ENCODE measurements around the gene LOXL1.

LOXL1 gene, protein sequence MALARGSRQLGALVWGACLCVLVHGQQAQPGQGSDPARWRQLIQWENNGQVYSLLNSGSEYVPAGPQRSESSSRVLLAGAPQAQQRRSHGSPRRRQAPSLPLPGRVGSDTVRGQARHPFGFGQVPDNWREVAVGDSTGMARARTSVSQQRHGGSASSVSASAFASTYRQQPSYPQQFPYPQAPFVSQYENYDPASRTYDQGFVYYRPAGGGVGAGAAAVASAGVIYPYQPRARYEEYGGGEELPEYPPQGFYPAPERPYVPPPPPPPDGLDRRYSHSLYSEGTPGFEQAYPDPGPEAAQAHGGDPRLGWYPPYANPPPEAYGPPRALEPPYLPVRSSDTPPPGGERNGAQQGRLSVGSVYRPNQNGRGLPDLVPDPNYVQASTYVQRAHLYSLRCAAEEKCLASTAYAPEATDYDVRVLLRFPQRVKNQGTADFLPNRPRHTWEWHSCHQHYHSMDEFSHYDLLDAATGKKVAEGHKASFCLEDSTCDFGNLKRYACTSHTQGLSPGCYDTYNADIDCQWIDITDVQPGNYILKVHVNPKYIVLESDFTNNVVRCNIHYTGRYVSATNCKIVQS

DNA sequence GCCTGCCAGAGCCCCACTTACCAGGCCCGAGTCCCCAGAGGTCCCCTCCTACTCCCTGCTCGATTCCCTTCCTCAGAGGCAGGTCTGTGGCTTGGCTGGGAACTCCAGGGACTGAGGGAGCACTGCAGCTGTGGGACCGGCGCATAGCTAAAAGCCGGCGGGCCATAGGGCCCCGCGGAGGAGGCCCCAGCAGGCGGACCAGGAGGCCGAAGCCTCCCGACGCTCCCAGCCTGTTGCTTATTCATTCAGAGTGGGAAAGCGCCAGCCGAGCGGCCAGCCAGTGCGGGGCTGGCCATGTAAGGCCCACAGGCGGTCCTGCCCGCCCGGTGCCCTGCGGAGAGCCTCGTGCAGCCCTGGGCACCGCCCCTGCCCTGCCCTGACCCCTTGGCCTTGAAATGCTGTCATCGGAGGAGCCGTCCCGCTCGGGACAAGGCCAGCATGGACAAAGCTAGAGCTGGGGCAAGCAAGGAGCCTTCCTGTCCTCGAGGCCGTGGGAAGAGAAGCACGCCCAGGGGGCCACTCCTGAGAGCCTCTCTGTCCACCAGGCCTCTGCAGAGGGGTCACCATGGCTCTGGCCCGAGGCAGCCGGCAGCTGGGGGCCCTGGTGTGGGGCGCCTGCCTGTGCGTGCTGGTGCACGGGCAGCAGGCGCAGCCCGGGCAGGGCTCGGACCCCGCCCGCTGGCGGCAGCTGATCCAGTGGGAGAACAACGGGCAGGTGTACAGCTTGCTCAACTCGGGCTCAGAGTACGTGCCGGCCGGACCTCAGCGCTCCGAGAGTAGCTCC lies at the start of gene LOXL1:
TSS of gene LOXL1 (plus strand) at position 244 of the 784 bp plus-strand sequence. CDS start at position 566, 322 bp downstream.
- DNase-seq (ENCODE audit: low spot score) = peak; percentile 63

DNA sequence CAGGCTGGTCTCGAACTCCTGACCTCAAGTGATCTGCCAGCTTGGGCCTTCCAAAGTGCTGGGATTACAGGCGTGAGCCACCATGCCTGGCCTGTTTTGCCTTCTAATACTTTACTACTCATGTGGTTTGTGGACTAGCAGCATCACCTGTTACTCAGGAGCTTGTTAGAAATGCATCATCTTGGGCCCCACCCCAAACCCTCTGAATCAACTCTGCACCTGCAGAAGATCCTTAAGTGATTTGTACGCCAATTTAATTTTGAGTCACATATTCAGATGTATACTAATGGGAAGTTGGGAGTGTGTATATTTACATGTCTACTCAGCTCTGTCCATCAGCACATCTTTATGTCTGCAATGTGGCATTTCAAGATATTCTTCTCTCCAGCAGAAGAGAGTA lies 46.8 kb upstream of the LOXL1 start:
- no peak for DNase-seq (ENCODE audit: low spot score)

DNA sequence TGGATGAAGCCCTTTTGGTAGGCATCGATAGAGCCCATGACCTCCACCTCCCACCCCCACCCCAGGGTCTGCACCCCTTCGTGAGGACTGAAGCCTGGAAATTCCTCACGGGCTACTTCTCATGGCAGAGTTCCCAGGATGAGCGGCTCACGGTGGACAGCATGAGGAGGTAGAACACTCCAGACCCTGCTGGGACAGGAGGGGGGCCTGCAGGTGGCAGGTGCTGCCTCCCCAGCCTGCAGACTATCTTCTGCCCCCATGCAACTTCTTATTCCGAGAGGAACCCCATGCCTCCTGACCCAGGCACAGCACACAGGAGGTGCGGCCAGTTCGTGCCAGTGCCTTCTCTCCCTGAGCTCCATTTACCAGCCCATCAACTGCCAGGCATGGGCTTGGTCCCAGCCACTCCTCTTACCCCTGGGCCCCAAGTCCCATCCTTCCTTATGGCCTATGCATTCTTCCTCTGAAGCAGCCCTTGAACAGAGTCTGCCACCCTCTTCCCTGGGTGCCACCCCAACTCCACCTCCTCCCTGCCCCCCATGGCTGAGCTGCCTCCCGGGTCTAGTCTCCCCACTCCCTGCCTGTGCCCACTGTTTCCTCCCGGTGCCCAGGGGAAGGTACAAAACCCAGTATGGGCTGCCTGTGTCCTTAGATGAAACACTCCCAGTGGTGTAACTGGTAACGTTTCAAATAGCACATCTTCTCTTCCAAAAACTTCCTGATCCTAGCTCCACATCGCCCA lies 44.5 kb upstream of the LOXL1 start:
- no peak for DNase-seq (ENCODE audit: low spot score)

DNA sequence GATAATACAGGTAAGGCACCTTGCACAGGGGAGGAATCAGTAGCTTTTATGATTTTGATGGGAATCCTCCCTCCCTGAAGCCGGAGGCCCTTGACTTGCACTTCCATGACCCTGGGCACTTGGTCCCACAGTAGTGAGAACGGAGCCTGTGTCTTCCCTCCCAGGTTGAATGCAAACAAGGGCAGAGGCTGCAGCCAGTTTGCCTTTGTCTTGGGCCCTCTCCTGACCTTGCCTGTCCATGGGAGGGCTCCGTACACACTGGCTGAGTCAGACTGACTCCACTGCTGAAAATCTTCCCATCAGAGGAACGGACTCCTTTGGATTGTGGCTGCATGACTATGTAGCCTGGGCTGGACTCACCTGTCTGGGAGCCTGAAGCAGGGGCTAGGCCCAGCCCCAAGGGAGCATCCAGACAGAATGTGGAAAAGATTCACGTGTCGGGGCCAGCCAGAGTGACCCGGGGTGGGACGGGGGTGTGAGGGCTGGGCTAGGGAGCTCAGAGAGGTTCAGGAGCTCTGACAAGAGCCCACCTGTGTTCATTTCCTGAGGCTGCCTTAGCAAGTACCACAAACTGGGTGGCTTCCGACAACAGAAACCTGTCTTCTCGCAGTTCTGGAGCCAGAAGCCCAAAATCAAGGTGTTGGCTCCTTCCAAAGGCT lies 43.4 kb upstream of the LOXL1 start:
- no peak for DNase-seq (ENCODE audit: low spot score)

DNA sequence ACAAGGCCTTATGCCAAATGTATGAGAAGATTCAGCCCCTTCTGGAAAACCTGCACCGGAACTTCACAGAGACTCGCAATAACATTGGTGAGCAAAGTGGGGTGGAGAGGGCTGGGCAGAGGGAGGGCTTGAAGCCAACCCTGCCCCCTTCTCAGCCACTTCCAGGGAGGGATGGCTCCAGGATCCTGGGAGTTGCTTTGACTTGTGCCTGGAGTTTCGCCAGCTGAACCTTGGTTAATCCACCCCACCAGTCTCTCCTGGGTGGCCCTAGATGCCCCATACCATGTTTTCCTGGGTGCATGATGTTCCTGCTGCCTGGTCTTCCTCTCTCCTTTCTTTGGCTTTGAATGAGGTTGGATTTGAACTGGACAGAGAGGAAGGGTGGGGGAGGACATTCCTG lies 42.1 kb upstream of the LOXL1 start:
- no peak for DNase-seq (ENCODE audit: low spot score)

DNA sequence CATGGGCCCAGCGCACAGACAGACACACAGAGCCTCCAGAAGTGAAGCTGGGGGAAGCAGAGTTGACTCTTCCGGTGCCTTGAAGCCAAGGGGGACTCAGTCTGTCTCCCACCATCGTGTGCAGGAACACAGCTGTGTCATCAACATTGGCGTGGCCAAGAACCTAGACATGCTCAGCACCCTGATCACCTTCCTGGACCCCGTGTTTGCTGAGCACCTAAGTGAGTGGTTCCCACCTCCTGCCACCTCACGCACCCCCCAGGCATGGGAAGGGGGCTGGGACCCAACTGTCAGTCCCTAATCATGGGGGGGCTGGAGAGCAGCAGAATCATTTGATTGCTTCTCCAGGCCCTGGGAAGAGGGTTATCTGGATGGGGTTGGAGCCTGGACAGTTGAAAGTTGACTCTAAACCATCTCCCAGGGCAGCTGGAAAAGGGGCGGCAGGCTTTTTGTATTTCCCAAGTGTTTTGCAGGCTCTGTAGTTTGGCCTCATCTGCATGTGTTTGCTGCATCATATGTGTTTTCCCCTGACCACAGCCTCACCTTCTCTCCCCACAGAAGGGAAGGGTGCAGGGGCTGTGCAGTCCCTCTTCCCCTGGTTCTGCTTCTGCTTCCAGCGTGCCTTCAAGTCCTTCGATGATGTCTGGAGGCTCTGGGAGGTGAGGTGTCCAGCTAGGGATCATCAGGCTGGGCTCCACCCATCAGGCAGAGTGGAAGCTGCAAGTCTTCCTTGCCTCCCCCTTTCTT lies 40.1 kb upstream of the LOXL1 start:
- DNase-seq (ENCODE audit: low spot score) = no peak

DNA sequence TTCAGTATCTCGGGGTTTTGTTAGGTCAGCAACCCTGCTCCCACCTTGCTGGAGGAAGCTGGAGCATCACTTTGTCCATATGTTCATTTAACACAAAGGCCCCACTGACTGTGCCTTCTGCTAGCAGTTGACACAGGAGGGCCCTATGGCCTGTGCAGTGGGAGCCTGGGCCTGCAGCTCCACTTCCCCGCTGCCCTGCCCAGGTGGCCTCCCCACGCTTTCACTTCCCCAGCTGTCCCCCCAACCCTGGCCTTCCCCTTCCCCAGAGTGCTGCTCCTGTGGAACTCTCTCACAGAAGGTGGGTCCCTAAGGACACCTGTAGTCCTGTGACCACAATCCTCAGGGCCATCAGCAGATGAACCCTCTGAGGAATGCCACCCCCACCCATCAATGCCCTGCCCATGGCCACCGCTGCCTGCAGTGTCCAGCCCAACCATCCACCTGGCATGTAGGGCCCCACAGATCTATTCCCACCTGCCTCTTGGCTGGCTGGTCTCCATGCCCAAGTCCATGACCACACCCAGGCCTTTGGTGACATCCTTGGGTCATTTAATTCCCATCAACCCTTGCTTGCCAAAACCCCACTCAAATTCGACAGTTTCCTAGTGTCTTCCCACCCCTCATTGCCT lies 39.4 kb upstream of the LOXL1 start:
- DNase-seq (ENCODE audit: low spot score) = no peak

DNA sequence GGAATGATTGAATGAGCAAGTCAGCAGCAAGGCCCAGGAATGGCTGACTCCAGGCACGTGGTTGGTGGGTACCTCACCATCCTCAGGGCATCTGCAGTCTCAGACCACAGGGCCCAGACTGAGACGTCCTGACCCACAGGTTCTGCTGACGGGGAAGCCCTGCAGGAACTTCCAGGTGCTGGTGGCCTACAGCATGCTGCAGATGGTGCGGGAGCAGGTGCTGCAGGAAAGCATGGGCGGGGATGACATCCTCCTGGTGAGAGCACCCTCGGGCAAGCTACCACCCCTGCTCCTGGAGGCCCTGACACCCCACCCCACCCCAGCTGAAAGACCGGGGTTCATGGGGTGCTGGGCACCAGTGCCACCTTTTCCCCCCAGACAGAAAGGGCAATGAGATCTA lies 38.8 kb upstream of the LOXL1 start:
- no peak for DNase-seq (ENCODE audit: low spot score)

DNA sequence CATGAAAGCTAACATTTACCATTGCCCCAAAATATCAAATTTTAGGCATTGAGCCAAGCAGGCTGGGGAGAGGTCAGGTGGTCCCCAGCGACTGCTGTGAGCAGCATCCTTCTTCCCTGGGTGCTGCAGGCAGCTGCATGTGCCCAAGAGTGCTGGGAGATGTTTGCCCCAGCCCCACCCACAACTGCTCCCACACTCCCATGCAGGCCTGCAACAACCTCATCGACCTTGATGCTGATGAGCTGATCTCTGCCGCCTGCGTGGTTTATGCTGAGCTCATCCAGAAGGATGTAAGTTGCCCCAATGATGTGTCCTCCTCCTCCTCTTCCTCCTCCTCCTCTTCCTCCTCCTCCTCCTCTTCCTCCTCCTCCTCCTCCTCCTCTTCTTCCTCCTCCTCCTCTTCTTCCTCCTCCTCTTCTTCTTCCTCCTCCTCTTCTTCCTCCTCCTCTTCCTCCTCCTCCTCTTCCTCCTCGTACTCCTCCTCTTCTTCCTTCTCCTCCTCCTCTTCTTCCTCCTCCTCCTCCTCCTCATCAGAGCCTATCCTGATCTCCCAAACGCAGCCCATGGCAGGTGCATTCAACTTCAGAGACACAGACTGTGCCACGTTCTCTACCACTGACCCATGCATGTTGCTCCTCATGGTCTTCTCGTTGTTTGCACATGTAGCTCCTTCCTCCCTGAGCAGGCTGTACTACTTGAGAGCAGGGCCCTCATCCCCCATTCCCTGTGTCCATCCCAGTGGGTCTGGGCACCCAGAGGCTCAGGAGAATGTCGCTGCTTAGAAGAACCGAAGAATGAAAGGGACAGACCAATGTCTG lies 37.8 kb upstream of the LOXL1 start:
- no peak for DNase-seq (ENCODE audit: low spot score)

DNA sequence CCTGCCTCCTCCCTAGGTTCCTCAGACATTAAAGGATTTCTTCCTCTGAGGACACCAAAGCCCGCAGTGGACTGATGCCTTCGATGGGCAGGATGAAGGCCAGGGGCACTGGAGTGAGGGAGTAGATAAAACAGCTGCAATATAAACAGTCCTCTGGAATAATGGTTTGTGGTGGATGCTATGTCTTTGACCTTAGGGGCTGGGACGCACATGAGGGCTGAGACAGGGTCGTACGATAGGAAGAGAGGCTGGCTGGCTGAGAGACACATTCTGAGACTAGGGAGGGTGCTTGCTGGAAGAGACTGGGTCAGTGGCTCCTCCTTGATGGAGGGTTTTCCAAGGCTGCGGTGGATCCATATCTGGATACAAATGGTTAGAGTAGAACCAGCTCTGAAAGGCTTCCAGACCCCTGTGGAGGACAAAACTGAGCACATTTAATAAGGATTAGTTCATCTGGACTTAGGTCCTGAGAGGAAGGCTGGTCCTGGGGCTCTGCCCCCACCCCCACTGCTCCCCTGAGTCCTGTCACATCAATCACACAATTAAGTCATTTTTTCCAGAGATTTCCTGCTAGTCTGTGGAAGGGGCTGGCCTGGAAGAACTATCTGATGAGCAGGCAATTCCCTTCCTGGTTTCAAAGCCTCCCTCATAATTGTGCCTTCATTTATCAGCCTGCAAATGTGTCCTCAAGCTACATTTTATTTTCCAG lies 37.1 kb upstream of the LOXL1 start:
- DNase-seq (ENCODE audit: low spot score) = no peak

DNA sequence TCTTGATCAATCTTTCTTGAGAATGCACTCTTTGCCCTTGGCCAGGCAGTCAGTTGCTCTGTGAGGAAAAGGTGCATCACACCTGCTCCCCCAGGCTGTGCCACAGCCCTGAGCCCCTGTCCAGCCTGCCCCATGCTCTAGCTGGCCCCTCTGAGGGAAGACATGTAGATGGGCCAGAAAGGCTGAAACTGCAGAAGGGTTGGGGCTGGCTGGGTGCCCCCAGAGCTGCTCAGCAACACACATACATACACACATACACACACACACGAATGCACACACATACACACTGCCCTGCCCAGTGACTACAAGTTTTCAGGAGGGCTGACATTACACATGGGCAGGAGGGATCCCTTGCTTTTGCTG lies 36.5 kb upstream of the LOXL1 start:
- no peak for DNase-seq (ENCODE audit: low spot score)

DNA sequence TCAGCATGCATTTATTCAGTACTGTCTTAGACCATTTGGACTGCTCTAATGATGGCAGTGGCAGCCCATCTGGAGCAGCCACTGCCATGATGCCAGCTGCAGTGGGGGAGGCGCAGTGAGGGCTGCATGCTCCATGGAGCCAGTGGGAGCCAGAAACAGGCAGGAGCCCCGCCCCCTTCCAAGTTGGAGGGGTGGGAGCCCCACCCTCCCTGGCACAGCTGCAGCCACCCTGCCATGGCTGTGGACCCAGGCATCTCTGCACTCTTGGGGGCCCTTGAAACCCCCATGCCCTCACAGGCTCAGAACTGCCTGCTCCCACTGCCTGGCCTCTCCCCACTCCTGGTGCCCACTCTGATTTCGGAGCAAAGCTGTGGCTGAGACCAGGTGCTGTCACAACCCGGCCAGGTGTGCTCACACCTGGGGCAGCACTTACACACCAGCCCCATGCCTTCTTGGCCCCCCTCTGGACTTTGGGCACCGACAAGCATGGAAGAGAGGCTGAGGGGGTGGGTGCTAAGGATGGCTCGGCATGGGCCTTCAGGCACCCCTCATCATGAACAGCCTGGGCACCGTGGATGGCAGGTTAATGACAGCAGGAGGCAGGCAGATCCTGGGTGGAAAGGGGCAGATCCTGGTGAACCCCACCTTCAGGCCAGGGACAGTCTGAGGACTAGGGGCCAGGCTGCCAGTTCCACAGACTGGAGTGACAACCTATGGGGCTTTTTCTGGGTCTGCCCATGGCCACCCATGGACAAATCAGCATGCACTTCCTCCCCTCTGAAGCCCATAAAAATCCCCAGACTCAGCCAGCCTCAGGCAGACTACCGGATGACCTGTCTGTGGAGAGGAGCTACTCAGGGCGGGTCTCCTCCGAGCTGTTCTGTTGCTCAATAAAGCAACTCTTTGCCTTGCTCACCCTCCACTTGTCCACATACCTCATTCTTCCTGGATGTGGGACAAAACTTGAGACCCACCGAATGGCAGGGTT lies 34.6 kb upstream of the LOXL1 start:
- no peak for DNase-seq (ENCODE audit: low spot score)

DNA sequence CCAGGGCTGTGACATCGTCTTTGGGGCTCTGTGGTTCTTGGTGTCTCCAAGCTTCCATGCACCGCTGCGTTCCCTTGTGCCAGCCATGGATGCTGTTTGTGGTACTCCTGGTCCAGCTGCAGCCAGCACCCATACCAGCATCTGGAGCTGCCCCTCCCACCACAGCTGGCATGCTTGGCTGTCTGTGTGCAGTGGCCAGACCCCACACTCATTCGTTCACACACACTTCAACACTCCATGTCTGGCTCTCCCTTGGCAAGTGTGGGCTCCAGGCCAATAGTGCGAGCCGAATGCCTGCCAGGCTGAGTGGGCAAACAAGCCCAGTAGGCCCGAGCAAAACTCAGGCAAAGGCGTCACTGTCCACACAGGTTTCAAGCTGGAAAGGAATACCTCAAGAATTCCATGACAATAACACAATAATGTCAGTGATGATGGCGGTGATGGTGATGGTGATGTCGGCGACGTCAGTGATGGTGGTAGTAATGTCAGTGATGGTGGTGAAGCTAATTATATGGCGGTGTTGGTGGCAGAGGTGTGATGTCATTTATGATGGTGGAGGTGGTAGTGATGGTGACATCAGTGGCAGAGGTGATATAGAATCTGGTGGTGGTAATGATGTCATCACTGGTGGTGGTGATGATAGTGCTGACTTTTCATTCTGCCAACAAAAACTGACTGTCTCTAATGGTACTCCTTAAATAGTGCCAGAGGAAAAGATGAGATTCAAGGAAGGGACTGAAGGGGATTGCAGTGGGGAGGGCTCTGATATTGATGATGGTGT lies 33.6 kb upstream of the LOXL1 start:
- DNase-seq (ENCODE audit: low spot score) = no peak

DNA sequence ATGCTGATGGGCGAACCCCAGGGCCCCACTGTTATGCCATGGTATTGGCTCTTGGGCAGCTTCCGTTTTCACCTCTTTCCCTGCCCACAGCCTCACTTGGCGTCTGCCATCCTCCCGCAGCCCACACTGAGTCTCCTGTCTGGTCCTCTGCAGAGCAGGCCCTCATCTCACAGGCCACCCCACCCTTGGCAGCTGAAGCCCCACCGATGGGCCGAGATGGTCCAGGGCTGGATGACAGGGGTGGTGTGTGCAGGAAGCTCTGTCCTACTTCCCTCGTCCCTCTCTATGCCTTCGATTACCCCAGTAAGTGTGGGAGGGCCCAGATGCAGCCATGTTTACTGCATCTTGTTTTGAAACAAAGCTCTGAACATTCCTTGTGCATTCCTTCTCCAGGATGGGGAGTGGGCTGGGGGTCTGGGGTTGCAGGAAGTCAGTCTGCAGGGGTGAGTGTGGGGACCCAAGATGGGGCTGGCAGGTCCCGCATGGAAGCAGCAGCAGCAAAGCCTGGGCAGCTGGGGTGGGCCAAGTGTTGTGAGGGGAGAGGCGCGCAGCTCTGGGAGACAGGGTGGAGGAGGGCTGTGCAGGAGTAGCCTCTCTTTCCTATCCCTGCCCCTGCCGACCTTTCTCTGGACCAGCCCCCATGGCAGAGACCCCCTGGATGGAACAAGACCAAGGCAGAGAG lies 32.0 kb upstream of the LOXL1 start:
- DNase-seq (ENCODE audit: low spot score) = no peak

DNA sequence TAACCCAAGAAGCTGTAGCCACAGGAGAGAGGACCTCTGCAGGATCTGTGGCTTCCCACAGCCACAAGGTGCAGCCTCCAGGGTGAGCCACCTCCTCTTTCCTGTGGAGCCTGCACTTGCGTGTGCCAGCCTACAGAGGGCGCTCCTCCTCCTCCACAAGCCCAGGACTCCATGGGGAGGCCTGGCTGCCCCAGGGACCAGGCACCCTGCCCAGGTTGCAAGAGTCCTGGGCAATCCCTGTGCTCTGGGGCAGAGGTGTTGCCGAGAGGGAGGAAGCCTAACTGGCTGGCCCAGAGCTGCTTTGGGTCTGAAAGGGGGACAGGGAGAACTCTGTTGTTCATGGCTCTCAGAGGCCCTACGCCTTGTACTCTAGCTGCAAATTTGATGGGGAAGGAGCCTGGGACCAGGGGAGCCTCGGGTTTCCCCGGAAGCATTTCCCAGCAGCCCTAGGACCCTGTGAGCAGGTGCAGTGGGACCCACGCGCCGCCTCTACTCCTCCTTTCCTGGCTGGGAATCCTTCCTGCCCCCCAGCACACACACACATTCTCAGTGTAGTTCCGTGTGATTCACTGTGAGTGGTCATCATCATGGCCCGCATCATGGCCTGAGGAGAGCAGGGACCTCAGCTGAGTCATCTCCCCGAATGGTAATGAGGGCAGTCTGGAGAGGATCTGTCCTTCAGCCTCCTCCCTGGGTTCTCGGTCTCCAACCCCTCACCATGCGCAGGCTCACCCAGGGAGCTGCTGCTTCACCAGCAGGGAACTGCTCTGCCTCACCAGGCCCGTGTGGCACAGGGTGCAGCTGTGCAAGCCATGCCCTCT lies 28.6 kb upstream of the LOXL1 start:
- peak; percentile 54 for DNase-seq (ENCODE audit: low spot score)

Measured in cerebellar cortex (tissue), 1 donor.